Right atrium auricular region (tissue), 2 donors: ENCODE measurements around the gene NEFH. TPM values are rescaled to one million over a fixed set of nuclear protein-coding genes. Genes with fewer than 3 reads are reported as not detected.

ENCODE experiments used
- DNase-seq: peaks from one replicate; pipeline ENCODE4 v3.0.0-alpha.2; 2019; ENCODE audit warnings: low spot score
- H3K27ac ChIP-seq, 2 donors: fragments of 200-600 bp; sonication (generic); 1 replicate in 1 of 2; 2 replicates in 1 of 2; pipeline ENCODE4 v1.5.1; 2016 to 2019
- H3K27me3 ChIP-seq, 2 donors: fragments of 200-600 bp; sonication (generic); one replicate each; pipeline versions ENCODE4 v1.5.1 to v1.6.0; 2017 to 2019
- H3K36me3 ChIP-seq: fragments of 200-600 bp; sonication (generic); one replicate; pipeline ENCODE4 v1.5.1; 2016
- H3K4me1 ChIP-seq, 2 donors: fragments of 200-600 bp; sonication (generic); one replicate each; pipeline versions ENCODE4 v1.5.1 to v1.6.0; 2017 to 2019
- H3K4me3 ChIP-seq, 2 donors: fragments of 200-600 bp; sonication (generic); 1 replicate in 1 of 2; 2 replicates in 1 of 2; pipeline ENCODE4 v1.5.1; 2017 to 2019; ENCODE audit warnings: mild to moderate bottlenecking in 1 of 2, moderate library complexity in 1 of 2
- H3K9me3 ChIP-seq, 2 donors: fragments of 200-600 bp; sonication (generic); one replicate each; pipeline ENCODE4 v1.5.1; 2019
- CTCF ChIP-seq, 2 donors: fragments of 200-600 bp; sonication (generic); IDR thresholded peaks; one replicate each; pipeline ENCODE4 v1.5.1; 2019; ENCODE audit warnings: antibody characterized with exemption in 2 of 2
- total RNA-seq, 2 donors: library from RNA; depleted of rRNA; stranded (reverse); fragments of >200 nt; gene quantifications; one replicate each; pipeline ENCODE4 v1.1.0, GENCODE V29; 2016

Gene NEFH
- total RNA-seq, 2 donors from 2014 or later = 0.22 to 0.28 TPM

GRCh38 chr22:29447906-29448305, 32.1 kb upstream of the NEFH start:
- no peaks in the 10 kb centered on the region for H3K9me3 ChIP-seq
- H3K27me3 ChIP-seq = no peaks in the 10 kb centered on the region
- no peaks in the 10 kb centered on the region for H3K36me3 ChIP-seq
- no peak for DNase-seq
- TF ChIP-seq CTCF (IDR thresholded peaks at IDR 0.05) = no peak
- no peak overlapping the region for H3K27ac ChIP-seq
- H3K4me3 ChIP-seq = no peak overlapping the region
- no peaks in the 10 kb centered on the region for H3K4me1 ChIP-seq

GRCh38 chr22:29449296-29449875, 30.6 kb upstream of the NEFH start:
- H3K4me1 ChIP-seq = no peaks in the 10 kb centered on the region
- no peaks in the 10 kb centered on the region for H3K9me3 ChIP-seq
- no peak overlapping the region for H3K4me3 ChIP-seq
- TF ChIP-seq CTCF (IDR thresholded peaks at IDR 0.05) = no peak
- no peaks in the 10 kb centered on the region for H3K27me3 ChIP-seq
- DNase-seq = no peak
- H3K36me3 ChIP-seq = no peaks in the 10 kb centered on the region
- H3K27ac ChIP-seq = no peak overlapping the region

DNA sequence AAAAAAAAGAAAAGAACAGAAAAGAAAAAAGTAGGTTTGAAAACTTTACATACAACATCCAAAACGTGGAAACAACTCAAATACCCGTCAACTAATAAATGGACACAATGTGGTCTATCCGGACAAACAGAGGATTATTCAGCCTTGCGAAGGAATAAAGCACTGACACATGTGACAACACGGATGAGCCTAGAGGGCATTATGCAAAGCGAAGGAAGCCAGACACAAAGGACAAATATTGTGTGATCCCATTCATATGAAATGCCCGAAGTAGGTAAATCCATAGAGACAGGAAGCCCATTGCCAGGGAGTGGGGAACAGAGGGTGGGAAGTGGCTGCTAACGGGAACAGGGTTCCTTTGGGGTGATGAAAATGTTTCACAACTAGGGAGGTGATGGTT, 29.8 kb upstream of the NEFH start:
- no peak for DNase-seq
- TF ChIP-seq CTCF (IDR thresholded peaks at IDR 0.05) = no peak
- H3K4me1 ChIP-seq = no peaks in the 10 kb centered on the region
- H3K27ac ChIP-seq = no peak overlapping the region
- H3K9me3 ChIP-seq = no peaks in the 10 kb centered on the region
- H3K27me3 ChIP-seq = no peaks in the 10 kb centered on the region
- H3K4me3 ChIP-seq = no peak overlapping the region
- H3K36me3 ChIP-seq = no peaks in the 10 kb centered on the region

DNA sequence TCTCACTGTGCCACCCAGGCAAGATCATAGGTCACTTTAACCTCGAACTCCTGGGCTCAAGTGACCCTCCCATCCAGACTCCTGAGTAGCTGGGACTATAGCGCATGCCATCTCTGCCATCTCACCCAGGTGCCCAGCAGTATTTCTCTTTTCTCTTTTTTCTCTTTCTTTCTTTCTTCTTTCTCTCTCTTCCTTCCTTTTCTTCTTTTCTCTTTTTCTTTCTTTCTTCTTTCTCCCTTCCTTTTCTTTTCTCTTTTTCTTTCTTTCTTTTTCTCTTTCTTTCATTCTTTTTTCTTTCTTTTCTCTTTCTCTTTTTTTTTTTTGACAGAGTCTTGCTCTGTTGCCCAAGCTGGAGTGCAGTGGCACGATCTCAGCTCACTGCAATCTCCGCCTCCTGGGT, 28.2 kb upstream of the NEFH start:
- Histone ChIP-seq H3K27ac (no peak overlapping the region), H3K27me3 (no peaks in the 10 kb centered on the region), H3K9me3 (no peaks in the 10 kb centered on the region), H3K4me3 (no peak overlapping the region), H3K36me3 (no peaks in the 10 kb centered on the region), H3K4me1 (no peaks in the 10 kb centered on the region)
- TF ChIP-seq CTCF (IDR thresholded peaks at IDR 0.05) = no peak
- DNase-seq = no peak

DNA sequence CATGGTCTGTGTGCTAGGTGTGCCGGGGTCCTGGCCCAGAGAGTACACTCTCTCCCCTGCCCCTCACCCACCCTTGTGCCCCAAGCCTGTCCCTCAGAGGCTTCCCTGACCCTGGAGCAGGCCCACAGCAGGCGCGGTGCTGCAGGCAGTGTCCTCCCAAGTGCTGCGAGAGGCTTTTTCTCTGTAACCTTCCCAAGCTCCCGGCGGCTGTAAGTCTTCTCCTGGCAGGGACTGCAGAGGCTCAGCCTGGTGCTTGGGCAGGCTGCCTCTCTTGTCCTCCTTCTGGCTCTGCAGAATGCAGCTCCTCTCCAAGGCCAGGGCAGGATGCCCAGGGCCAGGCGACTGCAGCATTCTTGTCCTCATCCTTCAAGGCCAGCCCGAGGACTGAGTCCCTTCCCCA, 25.7 kb upstream of the NEFH start:
- no peak overlapping the region for H3K4me3 ChIP-seq
- no peak for TF ChIP-seq CTCF (IDR thresholded peaks at IDR 0.05)
- no peaks in the 10 kb centered on the region for H3K4me1 ChIP-seq
- DNase-seq = no peak
- H3K27ac ChIP-seq = no peak overlapping the region
- no peaks in the 10 kb centered on the region for H3K9me3 ChIP-seq
- H3K27me3 ChIP-seq = no peaks in the 10 kb centered on the region
- no peaks in the 10 kb centered on the region for H3K36me3 ChIP-seq

GRCh38 chr22:29456211-29456671, 23.8 kb upstream of the NEFH start:
- H3K9me3 ChIP-seq = no peaks in the 10 kb centered on the region
- no peaks in the 10 kb centered on the region for H3K4me1 ChIP-seq
- H3K27me3 ChIP-seq = no peaks in the 10 kb centered on the region
- H3K4me3 ChIP-seq = no peak overlapping the region
- TF ChIP-seq CTCF (IDR thresholded peaks at IDR 0.05) = no peak
- H3K27ac ChIP-seq = no peak overlapping the region
- DNase-seq = no peak
- no peaks in the 10 kb centered on the region for H3K36me3 ChIP-seq
